Stimulated activated CD4-positive, alpha-beta T cell treated with anti-CD3 and anti-CD28 coated beads, Interleukin-12 subunit alpha, Interleukin-12 subunit beta, amount 100 ng/mL, for 4 hours (primary cell): ENCODE results near the gene GALNT7.

Experiments used
- DNase-seq: peaks from one replicate; pipeline ENCODE4 v3.0.0-alpha.2; 2020

GALNT7 gene

GRCh38 chr4:173269280-173269679, 100.7 kb downstream of the GALNT7 start:
- DNase-seq = no peak

DNA sequence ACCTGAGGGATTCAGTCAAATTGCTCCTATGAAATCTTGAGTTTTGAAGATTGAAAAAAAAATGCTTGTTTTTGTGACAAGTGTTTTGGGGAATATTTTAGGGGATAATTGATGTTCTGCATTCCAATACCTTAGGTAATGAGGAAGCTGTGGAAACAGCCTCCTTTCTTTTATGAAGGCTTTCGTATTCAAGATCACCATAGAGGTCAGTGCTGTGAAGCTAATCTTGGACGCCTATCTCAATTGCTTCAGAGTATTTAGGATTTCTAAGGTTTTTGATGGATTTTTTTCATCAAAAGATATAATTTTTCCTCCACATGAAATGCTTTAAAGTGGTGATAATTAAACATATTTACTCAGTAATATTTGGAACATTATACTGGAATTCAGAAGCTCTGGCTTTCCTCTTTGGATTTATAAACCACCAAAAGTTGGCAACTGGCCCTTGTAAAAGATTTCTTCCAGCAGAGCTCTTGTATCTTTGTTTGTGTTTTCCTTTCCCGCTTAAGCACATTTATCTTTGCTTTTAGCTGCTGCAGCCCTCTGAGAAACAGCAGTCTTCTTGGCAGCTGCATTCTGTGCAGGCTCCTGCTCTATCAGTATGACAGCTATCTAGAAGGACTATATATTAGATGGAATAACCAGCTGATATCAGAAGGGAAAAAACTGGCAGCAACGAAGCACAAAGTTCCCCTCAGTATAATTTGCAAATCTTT, 101.9 kb downstream of the GALNT7 start:
- DNase-seq = no peak

DNA sequence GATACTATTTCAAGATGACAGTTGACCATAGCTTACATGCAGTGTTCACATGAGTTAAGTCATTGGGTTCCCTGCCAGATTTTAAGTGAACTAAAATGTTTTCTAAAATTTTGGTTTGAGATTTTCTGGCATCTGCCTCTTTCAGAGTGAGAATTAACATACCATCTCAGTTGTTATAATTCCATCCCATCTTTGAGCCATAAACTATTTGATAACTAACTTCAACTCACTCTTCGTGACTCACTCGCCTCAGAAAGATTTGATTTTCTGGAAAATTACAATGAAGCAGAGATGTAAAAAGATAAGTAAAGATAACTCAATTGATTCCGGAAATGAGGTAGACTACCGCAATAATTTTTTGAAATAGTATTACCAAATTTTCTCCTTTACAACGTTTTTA, 103.7 kb downstream of the GALNT7 start:
- no peak for DNase-seq

GRCh38 chr4:173272996-173273395, 104.4 kb downstream of the GALNT7 start:
- no peak for DNase-seq

DNA sequence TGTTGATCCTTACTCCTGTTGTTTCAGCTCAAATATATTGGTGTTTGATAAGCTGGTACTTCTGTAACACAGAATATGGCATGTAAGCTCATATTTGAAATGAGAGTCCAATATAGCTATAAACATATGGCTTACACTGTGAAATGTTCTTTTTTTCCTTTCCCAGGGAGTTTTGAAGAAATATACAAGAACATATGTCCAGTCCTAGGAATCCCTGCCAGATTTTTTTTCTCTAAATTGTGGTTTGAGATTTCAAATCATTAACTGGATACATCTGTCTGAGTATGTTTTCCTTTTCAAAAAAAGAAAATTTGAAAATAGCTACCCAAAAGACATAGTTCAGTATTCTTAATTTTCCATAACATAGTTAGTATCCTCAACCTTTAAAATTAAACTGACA, 105.3 kb downstream of the GALNT7 start:
- DNase-seq = no peak

- DNase-seq = no peak
Measured at GRCh38 chr4:173274744-173275143, 106.1 kb downstream of the GALNT7 start.

DNA sequence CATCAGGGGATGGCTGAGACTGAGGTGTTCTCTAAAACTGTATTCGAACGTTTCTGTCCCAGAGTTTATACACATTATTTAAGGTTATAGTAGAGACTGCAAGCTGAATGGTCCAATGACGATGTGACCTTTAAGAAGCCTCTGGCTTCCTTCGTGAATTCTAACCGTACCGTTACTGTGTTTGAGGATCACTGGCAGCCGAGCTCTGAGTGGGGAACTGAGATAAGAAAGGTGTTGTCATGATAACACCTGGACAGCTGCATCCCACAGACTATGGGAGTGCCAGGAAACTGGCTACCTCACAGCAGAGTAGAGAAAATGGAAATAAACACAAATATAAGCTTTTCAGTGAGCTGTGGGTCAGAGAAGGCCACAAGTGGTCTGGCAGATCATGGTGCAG, 106.5 kb downstream of the GALNT7 start:
- no peak for DNase-seq

DNA sequence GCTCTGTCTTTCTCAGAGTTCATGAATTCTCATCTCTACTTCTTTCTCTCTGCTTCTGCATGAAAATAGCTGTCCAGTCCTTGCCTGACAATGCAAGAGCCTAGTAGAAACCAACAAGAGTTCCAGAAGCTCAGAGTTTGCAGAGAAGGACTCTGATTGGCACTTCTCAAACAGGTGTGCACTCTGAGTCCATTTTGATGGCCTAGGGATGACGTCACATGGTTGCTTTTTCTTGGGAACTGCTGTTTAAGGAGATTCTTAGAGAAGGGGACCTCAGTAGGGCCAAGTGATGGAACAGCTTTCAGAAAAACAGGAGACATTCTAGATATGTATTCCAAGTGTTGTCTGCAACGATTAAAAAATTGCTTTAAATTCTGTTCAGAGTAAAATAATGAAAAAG, 108.7 kb downstream of the GALNT7 start:
- DNase-seq = no peak

DNA sequence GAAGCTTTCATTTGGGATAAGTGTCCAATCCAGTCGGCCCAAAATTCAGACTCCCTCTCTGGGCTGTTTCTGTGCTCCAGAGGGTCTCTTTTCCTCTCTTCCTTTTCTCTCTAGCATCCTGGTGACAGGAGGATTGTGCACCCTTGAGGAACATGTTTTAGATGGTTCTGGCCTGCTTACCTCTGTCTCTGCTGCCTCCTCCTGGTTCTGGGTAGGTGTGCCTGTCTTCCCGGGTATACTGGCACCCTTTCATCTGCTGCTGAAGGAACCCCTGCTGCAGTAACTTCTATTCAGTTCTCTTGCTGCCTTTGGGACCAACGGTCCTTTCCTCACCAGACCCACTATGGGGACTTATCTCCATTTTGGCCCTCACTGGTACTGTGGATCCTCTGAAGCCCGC, 112.4 kb downstream of the GALNT7 start:
- DNase-seq = no peak

GRCh38 chr4:173281406-173282255, 113.0 kb downstream of the GALNT7 start:
- no peak for DNase-seq

- no peak for DNase-seq
Measured at GRCh38 chr4:173282256-173282562, 113.6 kb downstream of the GALNT7 start.

GRCh38 chr4:173282626-173283025, 114.0 kb downstream of the GALNT7 start:
- DNase-seq = no peak

- no peak for DNase-seq
Measured at GRCh38 chr4:173284463-173284862, 115.9 kb downstream of the GALNT7 start.

- no peak for DNase-seq
Measured at GRCh38 chr4:173287486-173287885, 118.9 kb downstream of the GALNT7 start.

GRCh38 chr4:173288296-173288695, 119.7 kb downstream of the GALNT7 start:
- DNase-seq = peak; percentile 66

DNA sequence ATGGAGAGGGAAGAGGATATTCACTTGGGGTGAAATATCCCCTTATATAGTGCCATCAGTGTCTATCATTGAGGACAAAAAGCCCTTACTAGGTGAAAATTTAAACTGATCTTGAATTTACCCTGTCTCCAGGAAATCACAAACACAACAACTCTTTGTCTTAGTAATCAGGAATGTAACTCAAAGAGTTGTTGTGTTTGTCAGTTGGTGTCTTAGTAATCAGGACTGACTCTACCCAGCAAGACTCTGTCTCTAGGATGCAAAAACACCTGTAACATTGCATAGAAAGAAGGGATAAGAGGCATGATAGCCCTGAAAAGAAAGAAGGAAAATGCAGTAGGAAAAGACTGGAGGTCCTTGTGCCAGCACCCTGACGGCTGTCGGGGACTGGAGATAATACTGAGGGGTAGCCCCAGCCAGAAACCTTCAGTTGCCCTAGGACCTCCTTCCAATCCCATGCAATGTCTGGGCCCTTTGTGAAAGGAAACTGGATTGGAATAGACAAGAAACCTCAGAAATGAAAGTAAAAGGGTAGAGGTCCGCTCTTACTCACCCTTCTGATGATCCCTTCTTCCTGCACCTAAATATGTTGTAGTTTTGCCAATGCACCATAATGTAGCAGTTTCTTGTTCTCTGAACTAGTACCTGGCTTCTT, 120.2 kb downstream of the GALNT7 start:
- DNase-seq = no peak

DNA sequence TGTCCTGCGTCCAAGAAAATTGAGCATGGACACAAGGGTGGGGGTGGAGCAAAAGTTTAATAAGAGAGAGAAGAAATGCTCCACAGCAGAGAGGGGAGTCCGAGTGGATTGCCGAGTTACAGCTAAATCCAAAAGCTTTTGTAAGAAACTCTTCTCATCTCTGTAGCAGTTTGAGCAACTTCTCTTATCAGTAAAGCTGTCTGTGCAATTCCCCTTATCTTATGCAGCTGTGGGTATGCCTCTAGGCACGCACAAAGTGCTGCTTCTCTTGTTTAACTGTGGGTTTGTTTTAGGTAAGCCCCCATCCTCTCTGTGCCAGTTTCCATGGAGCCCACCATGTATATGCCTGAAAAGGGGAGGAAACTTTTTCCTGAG, 120.7 kb downstream of the GALNT7 start:
- no peak for DNase-seq

DNA sequence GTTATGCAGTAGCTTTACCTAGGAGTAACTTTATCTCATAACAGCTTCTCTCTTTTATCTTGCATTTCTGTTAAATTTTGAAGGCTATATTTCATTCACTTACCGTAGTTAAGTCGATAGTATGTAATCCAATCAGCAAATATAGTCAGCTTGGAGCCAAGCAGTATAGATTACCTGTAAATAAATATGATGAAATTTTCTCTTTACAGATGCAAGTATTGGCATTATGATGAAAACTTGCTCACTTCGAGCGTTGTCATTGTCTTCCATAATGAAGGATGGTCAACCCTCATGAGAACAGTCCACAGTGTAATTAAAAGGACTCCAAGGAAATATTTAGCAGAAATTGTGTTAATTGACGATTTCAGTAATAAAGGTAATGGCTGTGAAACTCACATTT, 123.3 kb downstream of the GALNT7 start:
- no peak for DNase-seq

DNA sequence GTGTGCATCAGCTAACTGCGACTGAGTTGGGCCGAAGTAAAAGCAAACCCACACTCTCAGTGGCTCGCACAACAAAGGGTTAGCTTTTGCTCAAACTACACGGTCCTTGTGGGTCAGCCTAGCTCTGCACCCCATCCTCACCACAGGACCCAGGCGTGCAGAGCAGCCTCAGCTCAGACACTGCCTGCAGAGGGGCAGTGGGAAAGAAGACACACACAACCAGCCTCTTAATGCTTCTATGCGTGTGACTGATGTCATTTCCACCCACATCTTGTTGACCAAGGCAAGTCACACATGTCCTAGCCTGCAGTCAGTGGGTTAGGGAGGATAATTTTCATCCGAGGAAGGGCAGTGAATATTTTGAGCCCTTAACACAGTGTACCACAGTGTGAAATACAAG, 125.1 kb downstream of the GALNT7 start:
- no peak for DNase-seq

- DNase-seq = no peak
Measured at GRCh38 chr4:173294444-173294843, 125.8 kb downstream of the GALNT7 start.

DNA sequence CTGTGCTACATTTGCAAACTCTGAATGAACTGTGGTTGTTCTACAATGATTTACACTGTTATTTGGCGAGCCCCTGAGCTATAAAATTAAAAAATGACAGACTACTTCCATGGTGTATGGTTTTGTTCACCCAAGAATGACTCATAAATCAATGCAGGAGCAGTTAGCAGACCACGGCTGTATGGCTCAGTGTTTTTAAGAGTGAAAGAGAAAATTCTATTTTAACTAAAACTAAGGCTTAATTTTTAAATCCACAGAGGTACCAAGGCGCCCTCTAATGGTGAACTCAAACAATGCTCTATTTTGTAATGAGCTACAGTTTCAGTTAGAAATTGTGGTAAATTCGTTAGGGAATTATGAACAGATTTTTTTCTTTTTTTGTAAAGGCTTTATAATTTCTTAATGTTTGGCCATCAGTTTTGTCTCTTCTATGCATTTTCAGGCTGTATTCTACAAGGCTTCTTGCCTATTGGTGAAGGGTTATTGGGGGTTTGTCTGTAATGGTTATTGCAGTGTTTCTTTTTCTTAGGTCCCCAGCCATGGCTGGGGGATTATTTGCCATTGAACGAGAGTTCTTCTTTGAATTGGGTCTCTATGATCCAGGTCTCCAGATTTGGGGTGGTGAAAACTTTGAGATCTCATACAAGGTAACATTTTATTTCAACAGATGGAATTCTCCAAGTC, 133.0 kb downstream of the GALNT7 start:
- DNase-seq = no peak

GRCh38 chr4:173307778-173308177, 139.2 kb downstream of the GALNT7 start:
- no peak for DNase-seq

- DNase-seq = no peak
Measured at GRCh38 chr4:173311368-173311767, 142.8 kb downstream of the GALNT7 start.

DNA sequence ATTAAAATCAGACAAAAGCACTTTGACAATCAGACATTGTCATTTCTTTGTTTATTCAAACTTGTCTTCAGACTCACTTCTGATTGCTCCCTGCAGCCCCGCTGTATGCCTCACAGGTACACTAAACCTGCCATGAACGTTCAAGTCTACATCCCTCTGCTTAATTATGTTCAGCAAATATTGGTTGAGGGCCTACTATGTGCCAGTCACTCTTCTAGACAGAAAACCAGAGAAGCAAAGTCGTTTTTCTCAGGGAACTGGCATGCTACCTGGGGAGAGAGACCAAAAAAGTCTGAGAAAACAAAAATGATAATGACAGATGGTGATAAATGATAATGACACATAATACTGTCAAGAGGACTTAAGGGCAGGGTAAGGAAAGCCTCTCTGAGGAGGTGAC, 146.1 kb downstream of the GALNT7 start:
- DNase-seq = no peak
